Glomerular endothelial cell (primary cell): ENCODE measurements around the gene DOCK1. TPM values are rescaled to one million over a fixed set of nuclear protein-coding genes. Genes with fewer than 3 reads are reported as not detected.

ENCODE experiments used
- DNase-seq: peaks from one replicate; pipeline ENCODE4 v3.0.0-alpha.2; 2011; ENCODE audit warnings: low read depth, low spot score; ENCODE audit errors: extremely low read depth
- total RNA-seq: library from RNA; depleted of rRNA; stranded (reverse); fragments of >200 nt; gene quantifications from 2 replicates; pipeline ENCODE4 v1.2.3, GENCODE V29; 2015

DOCK1 gene
- total RNA-seq, 1 donor from 2014 or later = 90.4 TPM

DNA sequence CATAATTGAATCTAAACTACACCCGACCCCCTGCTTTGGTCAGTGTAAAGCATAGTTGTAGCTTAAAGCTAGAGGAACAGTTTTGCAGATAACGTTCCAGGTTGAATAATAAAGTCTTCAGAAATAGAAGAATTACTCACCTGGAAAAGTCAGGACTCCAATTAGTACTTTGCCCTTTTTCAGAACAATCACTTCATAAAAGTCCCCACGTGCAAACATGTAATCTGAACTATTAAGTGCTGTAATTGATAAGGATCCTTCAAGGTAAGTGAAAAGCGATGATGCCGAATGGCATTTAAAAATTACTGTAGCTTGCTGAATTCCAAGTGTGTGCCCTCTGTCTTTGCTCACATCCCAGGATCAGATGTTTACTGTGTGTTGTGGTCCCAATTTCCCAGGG, 344.8 kb downstream of the DOCK1 start:
- no peak for DNase-seq

DNA sequence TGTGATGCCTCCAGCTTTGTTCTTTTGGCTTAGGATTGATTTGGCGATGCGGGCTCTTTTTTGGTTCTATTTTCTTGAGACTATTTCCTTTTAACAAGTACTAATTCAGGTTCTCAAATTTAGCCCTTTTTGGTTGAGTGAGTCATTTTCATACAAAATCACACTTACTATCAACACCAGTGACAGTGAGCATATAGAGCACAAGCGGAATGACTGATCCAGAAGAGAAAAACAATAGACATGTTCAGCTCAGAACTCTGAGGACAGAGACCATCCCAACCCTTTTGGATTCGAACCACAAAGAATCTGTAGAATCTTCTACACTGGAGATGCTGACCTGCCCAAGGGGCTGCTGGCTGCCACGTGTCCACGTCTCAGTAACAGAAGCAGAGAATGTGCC, 347.6 kb downstream of the DOCK1 start:
- no peak for DNase-seq

DNA sequence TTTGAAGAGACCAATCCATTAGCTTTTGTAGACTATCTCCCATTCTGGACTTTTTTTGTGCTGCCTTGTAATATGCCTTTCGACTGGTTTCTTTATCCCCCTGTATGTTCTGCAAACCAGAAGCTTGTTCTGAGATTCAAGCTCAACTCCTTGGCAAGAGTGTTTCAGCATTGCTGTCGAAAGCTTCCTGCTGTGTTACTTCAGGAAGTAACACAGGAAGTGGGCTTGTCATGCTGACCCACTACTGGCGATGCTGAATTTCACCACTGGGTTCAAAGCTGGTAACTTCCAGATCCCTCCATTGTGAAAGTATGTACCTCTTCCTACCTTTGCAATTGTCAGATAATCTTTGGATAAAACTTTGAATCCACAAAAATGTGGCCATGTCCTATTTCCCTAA, 349.0 kb downstream of the DOCK1 start:
- peak; percentile 7 for DNase-seq

GRCh38 chr10:127257395-127257794, 352.2 kb downstream of the DOCK1 start:
- no peak for DNase-seq

DNA sequence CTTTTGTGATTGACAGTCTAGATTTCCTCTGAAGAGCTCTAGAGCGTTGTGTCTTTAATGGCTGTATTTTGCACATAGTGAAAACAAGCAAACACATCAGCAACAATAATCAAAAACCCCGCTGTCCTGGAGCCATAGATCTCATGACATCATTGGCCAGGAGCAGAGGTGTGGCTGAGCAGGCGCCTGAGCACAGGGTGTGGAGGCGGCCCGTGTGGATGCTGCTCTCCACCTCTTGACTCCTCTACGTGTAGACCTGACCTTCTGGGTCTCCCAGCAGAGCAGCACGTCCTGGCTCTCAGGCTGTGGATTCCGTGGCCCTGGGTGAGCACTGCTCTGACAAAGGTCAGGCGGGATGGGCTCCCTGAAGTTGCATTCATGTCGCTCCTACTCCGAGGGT, 354.1 kb downstream of the DOCK1 start:
- DNase-seq = no peak

DNA sequence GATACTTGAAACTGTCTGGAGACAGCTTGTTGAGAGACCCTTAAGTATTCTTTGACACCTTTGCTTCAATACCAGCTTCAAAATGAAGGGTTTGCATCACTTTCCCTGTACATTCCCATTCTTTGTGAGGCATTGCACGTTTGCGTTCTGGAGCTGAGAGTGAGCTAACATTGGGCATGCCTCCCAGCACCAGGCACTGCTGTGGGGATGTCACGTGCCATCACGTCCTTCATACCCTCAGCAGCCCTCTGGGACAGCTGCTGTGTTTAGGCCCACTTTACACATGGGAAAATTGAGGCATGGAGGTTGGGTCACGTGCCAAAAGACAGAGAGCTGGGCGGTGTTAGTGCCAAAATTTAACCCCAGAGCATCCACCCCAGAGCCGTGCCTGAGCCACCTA, 357.4 kb downstream of the DOCK1 start:
- no peak for DNase-seq

DNA sequence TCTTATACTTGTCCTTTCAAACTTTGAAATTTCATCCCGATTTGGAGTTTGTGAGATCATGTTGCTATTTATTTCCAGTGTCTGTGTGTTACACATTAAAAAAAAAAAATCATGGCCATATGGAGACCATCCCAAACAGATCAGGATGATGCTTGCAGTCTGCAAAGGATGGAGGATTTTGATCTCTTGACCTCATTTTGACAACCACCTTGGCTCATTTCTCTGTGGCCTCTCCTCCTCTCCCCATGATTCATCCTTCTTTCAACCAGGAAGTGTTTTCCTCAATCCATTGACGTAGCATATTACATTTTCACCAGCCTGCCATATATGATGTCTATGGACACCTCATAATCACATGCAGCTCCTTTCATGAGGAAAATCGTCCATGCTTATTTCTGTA, 360.1 kb downstream of the DOCK1 start:
- no peak for DNase-seq

DNA sequence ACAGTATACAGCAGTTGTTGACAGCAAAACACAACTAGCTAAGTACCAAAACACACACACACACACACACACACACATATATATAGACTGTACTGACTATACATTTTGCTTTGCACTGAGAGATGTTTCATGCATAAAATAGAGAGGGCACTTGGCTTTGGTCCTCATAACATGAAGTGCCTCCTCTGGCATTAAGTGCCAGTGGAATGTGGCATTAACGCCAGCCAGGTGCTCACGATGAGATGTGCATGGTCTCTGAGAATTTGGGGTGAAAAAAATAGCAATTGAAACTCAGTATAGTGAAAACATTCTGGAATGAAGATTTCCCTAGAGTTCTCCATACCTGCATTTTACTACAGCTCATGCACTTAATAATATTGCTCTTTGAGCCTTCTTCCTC, 361.2 kb downstream of the DOCK1 start:
- no peak for DNase-seq

GRCh38 chr10:127267442-127267841, 362.2 kb downstream of the DOCK1 start:
- no peak for DNase-seq

DNA sequence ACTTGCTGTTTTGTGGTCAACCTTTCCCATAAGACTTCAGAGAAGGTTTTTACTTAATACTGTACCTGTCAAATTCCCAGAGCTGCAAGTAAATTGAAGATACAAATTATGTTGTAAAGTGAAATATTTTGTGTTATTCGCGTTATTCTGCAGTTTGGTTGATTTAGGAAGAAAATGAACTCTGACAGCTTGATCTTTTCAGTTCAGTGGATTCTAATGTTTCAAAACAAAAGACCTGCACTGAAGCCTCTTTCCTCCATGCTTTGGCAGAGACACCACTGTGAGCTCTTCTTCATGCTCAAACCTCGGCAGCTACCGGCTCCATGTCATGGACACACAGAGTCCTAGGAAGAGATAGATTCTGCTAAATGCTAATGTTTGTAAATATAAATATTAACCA, 366.8 kb downstream of the DOCK1 start:
- no peak for DNase-seq

- DNase-seq = no peak
Measured at GRCh38 chr10:127275272-127275671, 370.0 kb downstream of the DOCK1 start.

- DNase-seq = no peak
Measured at GRCh38 chr10:127275793-127276450, 370.7 kb downstream of the DOCK1 start.

DNA sequence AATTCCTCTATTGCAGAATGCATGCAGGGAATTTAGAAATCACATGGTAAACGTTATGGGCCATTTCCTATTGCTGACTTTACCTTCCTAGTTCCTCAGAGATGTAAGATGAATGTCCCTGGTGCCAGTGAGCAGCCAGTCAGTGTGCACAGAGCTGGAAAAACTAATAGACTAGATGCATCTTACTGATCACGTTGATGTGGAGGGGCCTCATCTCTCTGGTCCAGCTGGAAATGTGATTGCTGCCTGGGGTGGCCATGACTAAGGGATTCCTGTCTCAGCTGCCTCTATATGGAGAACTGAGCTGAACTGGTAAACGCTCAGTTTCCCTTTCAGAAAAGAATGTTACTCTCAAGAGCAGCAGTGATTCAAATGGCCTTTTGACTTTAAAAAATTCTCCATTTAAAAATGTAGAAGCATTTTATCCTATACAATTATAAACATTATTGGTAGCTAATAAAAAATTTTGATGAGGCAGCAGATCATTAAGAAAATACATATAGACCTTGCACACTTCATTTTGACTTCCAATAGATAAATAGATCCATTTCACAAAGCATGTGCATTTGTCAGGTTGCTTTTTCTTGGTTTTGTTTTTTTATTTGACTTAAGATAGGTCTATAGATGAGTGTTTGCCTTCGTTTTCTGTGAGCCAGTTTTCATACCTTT, 371.7 kb downstream of the DOCK1 start:
- DNase-seq = no peak

GRCh38 chr10:127278001-127278400, 372.8 kb downstream of the DOCK1 start:
- no peak for DNase-seq

GRCh38 chr10:127279334-127279774, 374.1 kb downstream of the DOCK1 start:
- no peak for DNase-seq

DNA sequence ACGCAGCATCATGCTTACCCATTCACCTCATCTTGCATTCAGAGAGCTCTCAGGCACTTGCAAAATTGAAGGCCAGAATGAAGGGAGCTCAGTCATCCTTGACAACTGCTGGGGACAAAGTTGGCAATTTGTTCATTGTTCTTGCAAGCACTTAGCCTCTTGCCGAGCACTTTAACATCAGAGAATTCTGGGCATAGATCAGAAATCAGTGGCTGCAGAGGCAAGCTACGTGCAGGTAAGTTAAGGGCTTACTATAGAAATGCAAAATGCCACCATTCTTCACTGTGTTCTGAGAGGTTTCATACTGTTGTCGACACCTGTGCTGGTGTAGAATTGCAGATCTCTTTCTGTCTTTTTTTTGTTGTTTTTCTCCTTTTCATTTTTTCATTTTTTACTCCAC, 375.2 kb downstream of the DOCK1 start:
- DNase-seq = no peak

DNA sequence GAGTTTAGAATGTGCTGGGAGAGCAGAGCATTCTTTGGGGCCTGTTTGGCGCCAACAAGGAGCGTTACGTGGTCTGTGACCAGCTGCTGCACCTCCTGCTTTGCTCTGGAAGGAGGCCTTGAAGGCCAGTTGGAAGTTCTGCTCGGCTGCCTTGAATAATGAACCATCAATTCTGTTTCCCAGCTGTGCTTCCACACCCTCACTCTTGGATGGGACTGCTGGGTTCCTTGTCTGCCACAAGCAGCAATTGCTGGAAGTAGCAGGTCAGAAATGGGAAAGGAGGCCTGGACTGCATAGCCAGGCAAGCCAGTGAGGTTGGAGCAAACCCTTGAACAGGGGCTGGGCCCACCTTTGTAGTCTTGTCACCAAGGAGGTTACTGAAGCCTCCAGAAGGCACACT, 377.8 kb downstream of the DOCK1 start:
- DNase-seq = no peak

DNA sequence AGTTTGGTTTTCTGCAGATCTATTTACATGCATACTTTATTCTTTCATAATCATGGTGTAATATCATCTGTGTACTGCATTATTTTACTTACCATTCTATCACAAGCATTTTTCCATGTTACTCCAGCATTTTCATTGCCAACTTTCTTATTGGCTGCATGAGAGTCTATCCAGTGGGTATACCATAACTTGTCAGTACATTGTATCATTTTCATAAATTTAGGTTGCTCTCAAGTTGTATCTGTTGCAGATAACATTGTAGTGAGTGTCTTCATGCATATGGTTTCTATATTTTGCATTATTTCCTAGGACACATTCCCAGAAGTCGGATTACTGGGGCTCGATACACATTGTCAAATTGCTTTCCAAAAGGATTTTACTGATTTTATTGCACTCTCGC, 378.3 kb downstream of the DOCK1 start:
- DNase-seq = no peak

- DNase-seq = no peak
Measured at GRCh38 chr10:127290850-127291249, 385.6 kb downstream of the DOCK1 start.

- DNase-seq = no peak
Measured at GRCh38 chr10:127291329-127291728, 386.1 kb downstream of the DOCK1 start.

DNA sequence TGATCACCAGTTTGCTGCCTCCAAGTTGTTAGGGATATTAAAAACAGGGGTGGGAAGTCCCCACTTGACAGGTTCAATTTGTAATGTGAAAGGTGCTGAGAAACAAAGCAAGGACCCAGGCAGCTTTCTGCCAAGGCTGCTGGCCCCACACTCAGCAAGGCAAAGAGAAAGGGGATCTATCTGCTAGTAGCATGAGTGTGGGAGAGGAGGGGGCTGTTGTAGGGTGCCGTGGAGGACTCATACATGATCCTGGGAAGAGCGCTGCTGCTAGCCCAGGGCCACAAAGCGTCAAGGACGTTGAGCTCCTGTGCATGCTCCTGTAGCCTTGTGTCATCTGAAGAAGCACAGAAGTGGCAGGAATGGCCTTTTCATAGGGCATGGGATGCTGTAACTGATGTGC, 387.7 kb downstream of the DOCK1 start:
- no peak for DNase-seq

DNA sequence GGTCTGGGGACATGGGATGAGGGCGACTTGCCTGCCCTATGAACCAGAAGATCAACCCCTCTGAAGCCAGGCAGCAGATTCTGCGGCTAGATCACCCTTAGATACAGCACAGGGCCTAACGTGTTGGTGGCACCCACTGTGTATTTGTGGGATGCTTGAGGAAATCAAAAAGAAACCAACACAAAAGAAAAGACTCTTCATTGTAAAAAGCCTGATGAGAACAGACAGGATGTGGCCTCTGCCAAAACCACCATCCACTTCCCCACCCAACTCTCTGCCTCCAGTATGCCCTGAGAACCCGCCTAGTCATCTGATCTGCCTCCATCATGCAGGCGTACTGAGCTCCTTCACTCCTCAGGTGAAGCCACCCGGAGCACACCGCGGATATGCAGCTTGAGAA, 388.4 kb downstream of the DOCK1 start:
- no peak for DNase-seq

DNA sequence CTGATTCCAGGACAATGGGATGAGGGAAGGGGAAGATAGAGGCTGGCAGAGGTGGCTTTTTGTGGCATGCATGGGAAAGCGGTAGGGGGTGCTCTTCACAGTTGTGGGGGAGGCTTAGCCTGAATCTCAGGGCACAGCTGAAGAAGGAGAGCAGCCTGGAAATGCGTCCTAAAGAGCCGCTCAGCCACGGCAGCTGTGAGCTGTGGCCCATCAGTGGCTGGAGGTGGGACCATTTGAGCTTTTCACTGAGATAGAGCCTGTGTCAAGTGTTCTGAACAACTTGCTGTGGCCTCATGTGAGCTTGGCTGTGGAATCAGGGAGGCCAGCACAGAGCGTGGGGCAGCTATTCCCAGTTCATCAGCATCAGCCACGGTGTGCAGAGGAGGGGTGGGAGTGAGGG, 391.5 kb downstream of the DOCK1 start:
- DNase-seq = no peak
